Measurements from ENCODE around the gene MRPS33. TPM values are rescaled to one million over a fixed set of nuclear protein-coding genes. Genes with fewer than 3 reads are reported as not detected.
"Not testable (repeated sequence)": the region's sequence is repeated elsewhere in the genome, so short reads cannot be mapped to it uniquely, and the experiment has no call there.

MRPS33 gene
- polyA plus RNA-seq, 4 donors, result 83.8 to 89.7 (median 87.3) TPM

- DNase-seq (ENCODE audit: low read depth in 4 of 4, low spot score in 3 of 4), result not testable (repeated sequence)
These were observed 57.8 kb downstream of the MRPS33 start for GRCh38 chr7:140956997-140957396.

Other genes with a start within 250 kb of the MRPS33 start
- 10 to 100 TPM; 23.3 to 28.6 (median 26.1) TPM for gene BRAF, start 90.0 kb downstream of the MRPS33 start, polyA plus RNA-seq (ENCODE audit: insufficient read length in 4 of 4)
- under 1 TPM; 0.19 to 0.56 (median 0.40) TPM for gene TMEM178B, start 59.1 kb upstream of the MRPS33 start, polyA plus RNA-seq (ENCODE audit: insufficient read length in 4 of 4)

Measured in right renal pelvis (tissue), 4 donors.